ENCODE results near the gene PPARG.

- TF ChIP-seq POLR2AphosphoS5 (IDR thresholded peaks at IDR 0.05; ENCODE audit: low read depth, low read length): no peak
- TF ChIP-seq POLR2A (IDR thresholded peaks at IDR 0.05; ENCODE audit: low read depth, low read length): no peak
Measured at GRCh38 chr3:12463686-12464085, 174.8 kb downstream of the PPARG start.
